Activated naive CD4-positive, alpha-beta T cell treated with Interleukin-2 at 50 U/mL for 16 hours (primary cell): ENCODE measurements around the gene NKAIN2.
"Not testable (repeated sequence)": the region's sequence is repeated elsewhere in the genome, so short reads cannot be mapped to it uniquely, and the experiment has no call there.

Experiments
- DNase-seq: peaks from one replicate; pipeline ENCODE4 v3.0.0-alpha.2; 2020

Gene NKAIN2

GRCh38 chr6:123980311-123980710, 176.6 kb downstream of the NKAIN2 start:
- no peak for DNase-seq

GRCh38 chr6:123986938-123987337, 183.3 kb downstream of the NKAIN2 start:
- DNase-seq: no peak

- not testable (repeated sequence) for DNase-seq
These were observed 186.3 kb downstream of the NKAIN2 start for GRCh38 chr6:123989918-123990317.

GRCh38 chr6:123990376-123990775, 186.7 kb downstream of the NKAIN2 start:
- DNase-seq: no peak

- no peak for DNase-seq
These were observed 190.5 kb downstream of the NKAIN2 start for GRCh38 chr6:123994168-123994567.

DNA sequence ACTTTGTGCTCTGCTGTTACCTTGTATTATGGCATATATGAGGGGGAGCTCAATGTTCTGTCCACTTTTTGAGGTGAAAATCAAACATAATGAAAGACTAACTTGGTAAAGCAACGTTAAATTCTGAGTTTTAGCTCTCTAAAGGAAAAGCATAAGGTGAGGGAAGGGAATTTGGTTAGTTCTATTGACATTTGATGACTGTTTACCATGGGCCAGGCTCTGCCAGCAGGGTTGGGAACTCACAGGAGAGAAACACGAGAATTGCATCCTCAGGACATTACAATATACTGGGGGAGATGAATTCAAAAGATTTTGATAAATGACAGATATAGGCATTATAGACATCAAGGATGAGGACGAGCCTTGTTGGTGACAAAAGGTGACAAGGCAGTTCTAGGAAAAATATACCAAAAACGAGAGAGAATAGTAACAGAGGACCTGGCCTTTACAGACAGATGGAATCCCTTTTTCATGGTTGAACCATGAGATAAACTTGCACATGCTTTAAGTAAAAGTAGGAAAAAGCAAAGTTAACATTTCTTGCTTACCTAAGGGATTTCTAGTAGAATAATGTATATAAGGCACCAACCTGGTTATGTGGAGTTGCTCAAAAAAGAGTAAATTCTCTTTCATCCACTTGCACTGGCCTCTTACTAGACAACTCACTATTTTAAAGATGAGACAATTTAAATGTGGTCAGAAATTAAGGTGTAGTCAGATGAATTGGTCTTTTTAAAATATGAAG, 191.4 kb downstream of the NKAIN2 start:
- no peak for DNase-seq

DNA sequence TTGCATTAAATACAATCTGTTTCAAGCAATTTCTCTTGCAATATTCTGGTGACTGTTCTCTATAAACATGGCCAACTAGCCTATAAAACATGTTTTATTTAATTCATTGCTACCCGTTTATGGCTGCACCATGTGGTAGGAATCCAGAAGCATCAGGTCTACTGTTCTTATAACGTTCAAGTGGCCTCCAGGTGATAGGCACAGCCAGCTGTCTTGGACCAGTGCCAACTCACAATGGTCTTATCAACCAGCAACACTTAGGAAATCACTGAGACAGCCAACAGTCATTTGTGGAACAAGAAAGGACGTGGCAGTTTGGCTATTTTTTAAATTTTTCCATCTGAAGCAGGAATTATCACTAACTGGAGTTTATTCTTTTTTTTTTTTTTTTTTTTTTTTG, 193.6 kb downstream of the NKAIN2 start:
- DNase-seq: no peak

DNA sequence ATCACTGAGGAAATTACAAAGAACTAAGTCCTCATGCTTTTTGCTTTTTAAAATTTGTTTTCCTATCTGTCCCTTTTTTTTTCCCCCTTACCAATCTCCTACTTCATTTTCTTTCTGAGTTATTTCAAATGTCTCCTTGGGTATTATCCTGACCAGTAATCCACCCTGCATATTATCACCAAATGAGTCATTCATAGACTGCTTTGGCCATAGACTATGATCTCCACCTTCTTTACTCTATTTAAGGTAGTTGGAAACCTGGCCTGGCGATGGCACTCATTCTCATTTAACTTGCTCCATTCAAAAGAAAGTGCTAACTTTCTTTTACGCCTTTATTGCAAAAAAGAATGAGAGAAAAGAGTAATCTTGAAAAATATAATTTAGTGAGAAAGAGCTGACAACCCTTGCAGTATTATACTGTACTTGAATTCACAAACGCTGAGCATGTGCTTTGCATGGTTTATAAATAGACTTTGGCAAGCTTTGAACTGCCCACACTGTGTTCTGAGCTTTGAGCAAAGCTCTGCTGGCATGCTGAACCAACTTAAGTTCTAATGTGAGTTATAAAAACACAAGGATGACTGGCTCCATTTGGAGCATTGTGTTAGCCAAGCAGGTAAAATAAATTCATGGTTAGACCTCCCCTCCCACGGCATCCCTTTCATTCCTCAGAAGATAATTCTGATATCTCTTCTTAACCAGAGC, 198.9 kb downstream of the NKAIN2 start:
- DNase-seq: no peak

- no peak for DNase-seq
These were observed 203.6 kb downstream of the NKAIN2 start for GRCh38 chr6:124007266-124007665.

GRCh38 chr6:124008000-124008987, 204.6 kb downstream of the NKAIN2 start:
- DNase-seq: no peak

DNA sequence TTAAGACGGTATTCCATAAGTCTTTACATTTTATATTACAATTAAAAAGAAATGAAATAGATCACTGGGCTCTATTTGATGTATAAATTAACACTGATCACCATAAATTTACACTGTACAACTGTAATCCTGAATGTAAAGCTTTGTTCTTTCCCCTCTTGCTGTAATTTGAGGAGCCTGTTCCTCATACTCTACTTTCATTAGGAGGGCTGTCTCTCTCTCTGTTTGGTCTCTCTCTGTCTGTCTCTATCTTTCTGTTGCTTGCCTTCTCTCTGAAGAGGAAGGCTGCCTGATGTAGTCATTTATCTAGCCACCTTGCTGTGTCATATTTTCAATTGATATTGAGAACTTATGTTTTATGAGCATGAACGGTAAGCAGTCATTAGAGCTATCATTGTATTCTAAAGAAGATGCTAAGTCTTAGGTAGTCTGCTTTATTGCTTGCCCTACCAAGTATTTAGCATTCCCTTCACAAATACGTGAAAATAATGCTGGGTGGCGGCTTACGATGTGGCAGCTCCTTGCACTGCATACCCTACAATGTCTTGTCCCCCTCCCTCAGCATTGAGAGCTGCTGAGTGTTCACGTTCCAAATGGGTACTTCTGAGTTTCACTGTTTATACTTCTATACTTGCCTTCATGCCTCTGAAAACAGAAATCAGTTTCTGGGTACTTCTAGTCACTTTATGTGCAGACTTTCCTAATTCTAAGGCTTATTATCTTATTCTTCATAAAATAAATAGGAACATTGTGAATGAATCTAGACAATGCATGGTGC, 205.5 kb downstream of the NKAIN2 start:
- DNase-seq: no peak

DNA sequence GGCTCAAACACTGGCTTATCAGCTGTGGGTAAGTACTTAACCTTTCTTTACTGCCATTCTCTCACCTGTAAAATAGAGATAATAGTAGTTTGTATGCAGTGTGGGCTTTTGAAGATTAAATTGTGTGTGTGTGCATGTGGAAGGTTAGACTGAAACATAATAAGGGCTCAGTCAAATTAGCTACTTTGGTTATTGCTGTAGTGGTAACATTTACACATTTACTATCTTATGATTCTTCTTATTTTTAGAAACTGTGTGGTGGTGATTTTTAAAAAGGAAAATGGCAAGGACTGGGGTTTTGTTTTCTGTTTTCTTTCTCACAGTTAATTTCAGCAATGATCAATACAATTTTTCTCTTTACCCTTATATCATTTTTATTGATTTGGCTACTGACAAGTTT, 206.9 kb downstream of the NKAIN2 start:
- DNase-seq: no peak

GRCh38 chr6:124011180-124011579, 207.5 kb downstream of the NKAIN2 start:
- DNase-seq: no peak

- DNase-seq: not testable (repeated sequence)
These were observed 218.4 kb downstream of the NKAIN2 start for GRCh38 chr6:124022051-124022450.

GRCh38 chr6:124022641-124023040, 219.0 kb downstream of the NKAIN2 start:
- no peak for DNase-seq

DNA sequence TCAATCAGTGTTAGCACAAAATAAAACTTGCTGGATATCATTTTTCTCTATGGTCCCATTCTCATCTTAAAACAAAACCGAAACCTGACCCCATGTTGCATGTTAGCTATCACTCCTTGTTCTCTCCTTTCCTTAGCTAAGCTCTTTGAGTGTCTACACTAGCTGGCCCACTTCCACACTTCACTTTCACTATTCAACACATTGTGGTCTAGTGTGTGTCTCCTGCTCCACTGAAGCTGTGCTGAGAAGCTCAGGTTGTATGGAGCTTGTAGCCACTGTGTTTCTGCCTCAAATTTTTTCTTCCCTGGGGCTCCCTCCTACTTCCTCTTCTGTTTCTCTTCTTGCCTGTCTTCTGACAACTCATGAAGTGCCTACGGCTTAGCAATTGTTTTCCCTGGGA, 223.0 kb downstream of the NKAIN2 start:
- DNase-seq: no peak

GRCh38 chr6:124027392-124027791, 223.7 kb downstream of the NKAIN2 start:
- DNase-seq: no peak

DNA sequence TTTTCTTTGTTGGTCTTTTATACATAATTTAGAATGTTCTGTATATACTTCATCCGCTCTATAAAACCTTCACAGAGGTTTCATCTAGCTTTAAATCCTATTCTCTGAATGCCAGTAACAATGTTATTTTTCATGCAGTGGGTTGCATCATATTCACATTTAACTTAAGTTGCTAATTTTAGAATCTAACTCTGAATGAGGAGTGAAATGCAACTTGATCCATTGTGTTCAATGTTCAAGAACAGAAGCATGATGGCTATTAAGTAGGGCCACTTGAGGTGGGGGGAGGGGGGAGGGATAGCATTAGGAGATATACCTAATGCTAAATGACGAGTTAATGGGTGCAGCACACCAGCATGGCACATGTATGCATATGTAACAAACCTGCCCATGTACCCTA, 224.5 kb downstream of the NKAIN2 start:
- no peak for DNase-seq

- DNase-seq: no peak
These were observed 225.9 kb downstream of the NKAIN2 start for GRCh38 chr6:124029567-124029966.

DNA sequence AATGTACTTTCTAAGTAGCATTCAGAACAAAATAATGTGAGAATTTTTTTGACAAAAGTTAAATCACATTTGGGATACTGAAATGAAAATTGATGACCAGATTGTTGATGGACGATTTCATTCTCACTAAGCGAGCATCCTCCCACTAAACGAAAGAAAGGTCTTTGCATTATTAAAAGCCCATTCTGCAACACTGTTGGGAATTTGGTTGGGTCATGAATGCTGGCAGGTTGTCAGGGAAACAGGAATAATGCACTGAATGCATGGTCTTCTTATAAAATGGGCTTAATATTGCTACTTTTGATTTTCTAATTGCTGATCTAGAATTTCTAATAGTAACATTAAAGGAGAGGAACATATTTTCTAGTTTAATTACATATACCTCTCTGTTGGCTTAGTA, 229.8 kb downstream of the NKAIN2 start:
- no peak for DNase-seq

- no peak for DNase-seq
These were observed 232.7 kb downstream of the NKAIN2 start for GRCh38 chr6:124036384-124036783.

DNA sequence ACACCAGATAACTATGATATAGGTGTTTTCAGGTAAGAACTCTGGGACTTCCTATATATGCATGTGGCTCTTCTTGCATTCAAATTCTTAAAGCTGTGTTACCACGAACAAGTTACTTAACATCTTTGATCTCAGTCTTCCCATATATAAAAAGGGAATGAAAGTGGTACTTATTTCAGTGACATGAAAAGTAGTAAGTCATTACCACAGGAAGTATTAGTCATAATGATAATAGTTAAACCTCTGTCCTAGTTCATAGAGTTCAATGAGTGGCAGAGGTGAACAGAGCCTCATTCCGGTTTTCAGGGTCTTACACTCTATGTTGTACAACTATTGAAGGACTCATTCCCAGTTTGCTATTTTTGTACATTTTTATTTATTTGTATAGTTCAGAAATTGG, 237.0 kb downstream of the NKAIN2 start:
- DNase-seq: no peak

DNA sequence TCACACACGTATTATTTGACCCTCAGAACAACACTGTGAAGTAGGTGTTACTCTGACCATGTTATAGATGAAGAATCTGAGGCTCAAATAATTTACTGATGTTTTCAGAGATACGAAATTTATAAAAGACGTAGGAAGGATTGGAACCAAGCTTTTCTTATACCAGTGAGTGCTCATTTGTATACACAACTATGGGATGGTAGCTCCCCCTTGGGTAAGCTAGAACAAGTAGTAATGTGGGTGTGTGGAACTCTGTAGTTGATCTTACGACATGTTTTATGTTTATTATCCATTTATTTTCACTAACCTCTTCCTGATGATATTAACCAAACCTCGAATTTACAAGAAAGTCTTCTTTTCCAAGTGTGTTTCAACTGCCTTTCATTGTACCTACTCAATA, 248.5 kb downstream of the NKAIN2 start:
- no peak for DNase-seq
